K562 (cell line): ENCODE data around the gene ZNF148. TPM values are rescaled to one million over a fixed set of nuclear protein-coding genes. Genes with fewer than 3 reads are reported as not detected.
A peak's percentile ranks its signal among the peaks of the same experiment; 100 is the strongest.

ENCODE experiments used
- ADNP ChIP-seq: fragments of 200-800 bp; sonication (Bioruptor generic); IDR thresholded peaks from 2 replicates; pipeline ENCODE4 v1.6.1; 2016; ENCODE audit warnings: missing genetic modification characterization, missing compliant biosample characterization
- ATF2 ChIP-seq: sonication (generic); formaldehyde crosslinking; IDR thresholded peaks from 2 replicates; pipeline ENCODE4 v1.8.1; 2022; ENCODE audit warnings: missing genetic modification reagents
- ATF3 ChIP-seq, 2 experiments: fragments of 450-650 bp in 1 of 2; sonication (generic) in 1 of 2; formaldehyde crosslinking in 1 of 2; IDR thresholded peaks in 1 of 2; conservative IDR thresholded peaks in 1 of 2; 2 replicates each; pipeline versions ENCODE4 v1.6.1 to v1.8.1; 2016 to 2023; ENCODE audit warnings: mild to moderate bottlenecking in 2 of 2, moderate library complexity in 2 of 2, inconsistent platforms in 1 of 2, missing genetic modification reagents in 1 of 2
- CREB5 ChIP-seq: fragments of 250-450 bp; sonication (Bioruptor Pico); IDR thresholded peaks from 2 replicates; pipeline ENCODE4 v1.5.0; 2020; ENCODE audit warnings: mild to moderate bottlenecking
- HDAC2 ChIP-seq: fragments of 450-650 bp; IDR thresholded peaks from 2 replicates; pipeline ENCODE4 v1.6.1; 2016; ENCODE audit warnings: mild to moderate bottlenecking
- IRF9 ChIP-seq: fragments of 450-650 bp; IDR thresholded peaks from 2 replicates; pipeline ENCODE4 v1.6.1; 2016; ENCODE audit warnings: missing biosample characterization, missing genetic modification characterization
- MBD2 ChIP-seq: sonication (generic); IDR thresholded peaks from 2 replicates; pipeline ENCODE4 v1.6.1; 2016; ENCODE audit warnings: low read depth, borderline replicate concordance
- PML ChIP-seq: IDR thresholded peaks from 2 replicates; pipeline ENCODE4 v1.6.1; 2012; ENCODE audit warnings: low read length, inconsistent platforms
- POLR2B ChIP-seq: fragments of 450-650 bp; IDR thresholded peaks from 2 replicates; pipeline ENCODE4 v1.6.1; 2018; ENCODE audit warnings: low read depth; ENCODE audit not compliant: partially characterized antibody
- POLR2H ChIP-seq: IDR thresholded peaks from 2 replicates; pipeline ENCODE4 v1.6.1; 2016; ENCODE audit warnings: missing genetic modification characterization, low read depth, mild to moderate bottlenecking, control low read depth, missing compliant biosample characterization, moderate library complexity
- TCFL5 ChIP-seq: fragments of 250-450 bp; sonication (Bioruptor Pico); conservative IDR thresholded peaks from 2 replicates; pipeline ENCODE4 v1.6.1; 2021; ENCODE audit warnings: mild to moderate bottlenecking, moderate library complexity, matching md5 sums
- THRAP3 ChIP-seq: fragments of 450-650 bp; IDR thresholded peaks from 2 replicates; pipeline ENCODE4 v1.6.1; 2016; ENCODE audit warnings: mild to moderate bottlenecking, inconsistent platforms, borderline replicate concordance
- YY1 ChIP-seq, 3 experiments: IDR thresholded peaks; 2 replicates each; pipeline ENCODE4 v1.6.1; 2011; ENCODE audit warnings: low read length in 2 of 3, mild to moderate bottlenecking in 2 of 3, moderate library complexity in 2 of 3, borderline replicate concordance in 1 of 3, control low read depth in 1 of 3, low read depth in 1 of 3; ENCODE audit not compliant: insufficient read depth in 3 of 3, insufficient replicate concordance in 2 of 3, control insufficient read depth in 1 of 3, insufficient read length in 1 of 3; ENCODE audit errors: extremely low read depth in 1 of 3
- ZBTB5 ChIP-seq: fragments of 450-650 bp; IDR thresholded peaks from 2 replicates; pipeline ENCODE4 v1.6.1; 2017; ENCODE audit warnings: antibody characterized with exemption
- ZNF175 ChIP-seq: fragments of 200-800 bp; sonication (Bioruptor generic); IDR thresholded peaks from 2 replicates; pipeline ENCODE4 v1.6.1; 2016; ENCODE audit warnings: low read depth, mild to moderate bottlenecking, missing genetic modification characterization, missing compliant biosample characterization
- ZNF696 ChIP-seq: fragments of 250-450 bp; sonication (Bioruptor Pico); conservative IDR thresholded peaks from 2 replicates; pipeline ENCODE4 v1.4.0; 2020; ENCODE audit warnings: mild to moderate bottlenecking, moderate library complexity
- ZNF707 ChIP-seq: fragments of 250-450 bp; sonication (Bioruptor Pico); conservative IDR thresholded peaks from 2 replicates; pipeline ENCODE4 v1.8.0; 2022; ENCODE audit warnings: inconsistent platforms, mild to moderate bottlenecking, moderate library complexity
- ZNF830 ChIP-seq: fragments of 250-450 bp; sonication (Bioruptor Pico); IDR thresholded peaks from 2 replicates; pipeline ENCODE4 v1.5.0; 2021; ENCODE audit warnings: mild to moderate bottlenecking
- ZZZ3 ChIP-seq: fragments of 450-650 bp; IDR thresholded peaks from 2 replicates; pipeline ENCODE4 v1.6.1; 2016; ENCODE audit warnings: antibody characterized with exemption, mild to moderate bottlenecking, moderate library complexity
- polyA plus RNA-seq, 8 experiments: library from polyadenylated mRNA; depleted of rRNA in 4 of 8; stranded (reverse) in 5 of 8; unstranded in 3 of 8; fragments of >200 nt; fragmentation: Nextera tagmentation in 2 of 8; fragmentation: Illumina TruSeq in 1 of 8; extraction: Ambion mirVana in 2 of 8; extraction: Trizol in 1 of 8; gene quantifications; 2 replicates each; pipeline versions ENCODE4 v1.2.1 to v1.2.3, GENCODE V29; 2011 to 2014; ENCODE audit warnings: inconsistent platforms in 1 of 8, missing spikeins in 1 of 8
- total RNA-seq, 7 experiments: library from RNA; depleted of rRNA in 6 of 7; stranded (reverse); fragments of >200 nt in 6 of 7; fragmentation: Illumina TruSeq in 2 of 7; extraction: Trizol in 2 of 7; gene quantifications; 2 replicates each; pipeline versions ENCODE4 v1.2.1 to v1.2.3, GENCODE V29; 2011 to 2021; ENCODE audit warnings: low replicate concordance in 1 of 7

ZNF148 gene
- total and polyA plus RNA-seq, 9 of the 15 experiments (the other 6 are each of a cell fraction or from before 2014, with no cell fraction given) = 2.7 to 15.1 (median 8.3) TPM

GRCh38 chr3:125374996-125375941 lies at the start of gene ZNF148 (continued):
- peak in 2 of 3 experiments; percentile 77 to 80 for TF ChIP-seq YY1 (IDR thresholded peaks at IDR 0.05; ENCODE audit: borderline replicate concordance in 1 of 3, control insufficient read depth in 1 of 3, extremely low read depth in 1 of 3, insufficient read depth in 3 of 3, insufficient read length in 1 of 3, insufficient replicate concordance in 2 of 3, low read depth in 1 of 3, low read length in 2 of 3)
- no peak for TF ChIP-seq THRAP3
- TF ChIP-seq ZNF696 (CRISPR knock-in tag) = no peak
- no peak for TF ChIP-seq ZNF707 (CRISPR knock-in tag)
- TF ChIP-seq ZZZ3 = no peak
- peak; percentile 50; the same call in 1 of the 2 replicates for TF ChIP-seq MBD2
- TF ChIP-seq ATF2 (CRISPR knock-in tag) = no peak
- TF ChIP-seq TCFL5 (CRISPR knock-in tag) = no peak
- TF ChIP-seq PML = peak; percentile 78
- TF ChIP-seq POLR2H (tag) = peak; percentile 65; the same call in 1 of the 2 replicates
- TF ChIP-seq ADNP = no peak
- no peak for TF ChIP-seq ZNF830 (CRISPR knock-in tag)
- TF ChIP-seq HDAC2 = no peak
- no peak for TF ChIP-seq CREB5 (CRISPR knock-in tag)
- peak; percentile 86 for TF ChIP-seq POLR2B
- TF ChIP-seq ZNF175 (CRISPR knock-in tag) = no peak
- TF ChIP-seq IRF9 = no peak
- TF ChIP-seq ATF3 (IDR thresholded peaks at IDR 0.05) = no peak
- no peak for TF ChIP-seq ATF3 (CRISPR knock-in tag; conservative IDR thresholded peaks at IDR 0.05)
- no peak for TF ChIP-seq ZBTB5
